Activated naive CD4-positive, alpha-beta T cell treated with anti-CD3 and anti-CD28 coated beads for 36 hours (primary cell): ENCODE data around the gene ACSL6. TPM values are rescaled to one million over a fixed set of nuclear protein-coding genes. Genes with fewer than 3 reads are reported as not detected.

ENCODE experiments used
- CTCF ChIA-PET: fragments of 350-600 bp; sonication (Branson Sonifier 250); formaldehyde crosslinking; loops from one replicate; lab custom pipeline; 2021; ENCODE audit warnings: antibody characterized with exemption; lab: Charles Lee
- DNase-seq: peaks from one replicate; pipeline ENCODE4 v3.0.0-alpha.2; 2020
- H3K27ac Mint-ChIP-seq: one replicate; pipeline ENCODE4 v1.8.0; 2021; ENCODE audit warnings: mild to moderate bottlenecking, mixed read lengths
- H3K27me3 Mint-ChIP-seq: one replicate; pipeline ENCODE4 v1.8.0; 2021; ENCODE audit warnings: low read depth, mixed read lengths
- H3K36me3 Mint-ChIP-seq: one replicate; pipeline ENCODE4 v1.8.0; 2021; ENCODE audit warnings: low read depth, mixed read lengths
- H3K4me1 Mint-ChIP-seq: one replicate; pipeline ENCODE4 v1.8.0; 2021; ENCODE audit warnings: low read depth, mixed read lengths
- H3K4me3 Mint-ChIP-seq: one replicate; pipeline ENCODE4 v1.8.0; 2021; ENCODE audit warnings: mild to moderate bottlenecking, moderate library complexity, mixed read lengths
- H3K9me3 Mint-ChIP-seq: one replicate; pipeline ENCODE4 v1.8.0; 2021; ENCODE audit warnings: mixed read lengths
- intact Hi-C: fragments of 100-400 bp; cut with micrococcal nuclease; formaldehyde crosslinking; loops from one replicate; pipeline ENCODE4 v1.15.1; 2023
- total RNA-seq, 2 experiments: library from RNA; stranded (reverse); gene quantifications; one replicate each; pipeline ENCODE4 v1.2.3, GENCODE V29; 2021

ACSL6 gene
- total RNA-seq, 2 experiments from 2014 or later, result 1.2 to 2.4 TPM

DNA sequence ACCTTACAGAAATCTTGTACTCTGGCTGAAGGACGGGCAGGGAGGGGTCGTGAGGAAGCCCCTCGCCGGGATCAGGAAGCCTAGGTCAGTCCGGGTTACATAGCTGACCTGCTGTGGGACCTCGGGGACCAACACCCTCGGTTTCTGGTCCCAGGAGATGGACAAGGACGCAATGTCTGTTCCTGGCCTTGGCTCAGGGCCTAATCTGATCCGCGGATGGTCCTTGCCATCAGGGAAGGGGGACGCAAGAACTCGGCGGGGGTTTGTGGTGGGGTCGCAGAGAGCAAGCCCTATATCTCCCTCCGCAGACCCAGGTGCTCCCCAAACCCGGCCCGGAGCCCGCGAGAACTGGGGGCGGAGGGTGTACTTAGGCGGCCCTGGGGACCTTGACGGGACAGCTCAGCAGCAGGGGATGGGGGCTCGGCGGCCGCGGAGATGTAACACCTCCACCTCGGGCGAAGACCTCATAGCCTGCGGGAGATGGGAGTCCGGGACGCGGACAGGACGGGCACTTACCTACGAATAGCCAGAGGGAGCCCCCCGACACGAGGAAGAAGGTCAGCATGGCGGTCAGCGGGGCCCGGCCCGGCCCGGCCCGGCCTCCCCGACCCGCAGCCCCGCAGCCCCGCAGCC is 353 bp downstream of the ACSL6 start:
- no peak for DNase-seq
- Mint-ChIP-seq H3K27me3 (peaks cover 39% of the 10 kb centered on the region), H3K27ac (no peak overlapping the region), H3K36me3 (no peaks in the 10 kb centered on the region), H3K4me1 (peaks cover 15% of the 10 kb centered on the region), H3K4me3 (peak overlapping the region; percentile 65), H3K9me3 (no peaks in the 10 kb centered on the region)
- CTCF ChIA-PET, result interaction anchor here (7.2 kb wide), 1 partner anchor 423 kb away, joined by 130 read pairs; no protein-coding TSS in a partner anchor
- intact Hi-C loops, result loop anchor here (2.0 kb wide), 1 partner anchor 14 kb away; no protein-coding TSS in a partner anchor

DNA sequence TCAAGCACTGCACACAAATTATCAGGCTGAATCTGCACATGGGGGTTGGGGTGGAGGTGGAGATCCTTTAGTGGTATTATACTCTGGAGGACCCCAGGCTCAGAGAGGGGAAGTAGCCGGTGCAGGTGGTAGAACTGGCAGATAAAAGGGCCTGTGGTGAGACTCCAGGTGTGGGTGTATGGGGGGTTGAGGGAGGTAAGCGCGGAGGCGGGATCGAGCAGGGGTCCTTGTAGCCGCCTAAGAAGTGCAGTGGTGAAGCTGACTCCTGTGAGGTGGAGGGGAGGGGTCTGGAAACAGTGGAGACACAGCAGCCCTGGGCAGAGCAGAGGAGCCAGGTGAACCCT is 841 bp downstream of the ACSL6 start:
- Mint-ChIP-seq H3K4me1 (peaks cover 15% of the 10 kb centered on the region), H3K9me3 (no peaks in the 10 kb centered on the region), H3K36me3 (no peaks in the 10 kb centered on the region), H3K4me3 (peak overlapping the region; percentile 65), H3K27me3 (peaks cover 36% of the 10 kb centered on the region), H3K27ac (no peak overlapping the region)
- CTCF ChIA-PET, result interaction anchor here (1.0 to 7.2 kb wide), 2 partner anchors 17 to 422 kb away, joined by 3 to 130 read pairs; no protein-coding TSS in a partner anchor
- intact Hi-C loops, result loop anchor here (2.0 kb wide), 1 partner anchor 14 kb away; no protein-coding TSS in a partner anchor
- DNase-seq, result no peak

DNA sequence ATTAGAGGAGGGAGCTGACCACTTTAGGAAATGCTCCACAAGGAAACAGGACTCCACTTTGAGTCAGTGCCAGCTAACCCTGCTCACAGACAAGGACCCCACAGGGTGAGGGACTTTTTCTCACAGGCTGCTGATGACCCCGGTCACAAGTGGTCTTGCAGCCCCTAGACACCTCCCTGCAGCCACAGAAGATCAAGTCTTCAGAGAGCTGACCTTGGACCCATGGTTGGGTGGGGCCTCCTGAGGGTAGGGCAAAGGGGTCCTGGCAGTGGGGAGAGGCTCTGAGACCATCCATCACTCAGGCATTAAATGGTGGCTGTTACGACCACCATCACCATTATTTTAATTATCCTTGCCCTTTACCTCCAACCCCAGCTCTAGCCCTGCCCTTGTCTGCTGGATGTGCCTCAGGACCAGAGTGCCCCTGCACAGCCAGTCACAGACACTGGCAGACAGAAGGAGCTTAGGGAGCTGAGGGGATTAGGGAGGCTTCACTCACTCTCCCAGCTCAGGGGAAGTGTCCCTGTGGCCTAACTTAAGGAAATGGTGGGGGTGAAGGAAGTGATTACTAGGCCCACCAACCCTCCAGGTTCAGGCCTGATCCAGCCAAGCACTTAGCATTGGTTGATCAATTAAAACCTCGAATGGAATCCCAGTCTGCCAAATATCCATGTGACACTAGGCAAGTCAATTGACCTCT is 1.6 kb downstream of the ACSL6 start:
- Mint-ChIP-seq H3K36me3 (no peaks in the 10 kb centered on the region), H3K4me1 (peaks cover 15% of the 10 kb centered on the region), H3K9me3 (no peaks in the 10 kb centered on the region), H3K27ac (no peak overlapping the region), H3K4me3 (no peak overlapping the region), H3K27me3 (peaks cover 32% of the 10 kb centered on the region)
- DNase-seq, result no peak
- intact Hi-C loops, result loop anchor here (2.0 to 5.0 kb wide), 2 partner anchors 15 to 213 kb away; partner anchors contain the start of gene FNIP1
- CTCF ChIA-PET, result interaction anchor here (0.7 to 7.2 kb wide), 8 partner anchors 9 to 584 kb away, joined by 3 to 130 read pairs (median 8); no protein-coding TSS in a partner anchor

GRCh38 chr5:132008961-132009680 is 2.3 kb downstream of the ACSL6 start:
- no peak overlapping the region for H3K4me3 Mint-ChIP-seq
- no peaks in the 10 kb centered on the region for H3K36me3 Mint-ChIP-seq
- no peak for DNase-seq
- CTCF ChIA-PET, result interaction anchor here (0.7 to 7.2 kb wide), 12 partner anchors 8 to 603 kb away, joined by 3 to 130 read pairs (median 8); partner anchors contain the start of gene IL3
- H3K9me3 Mint-ChIP-seq, result no peaks in the 10 kb centered on the region
- H3K4me1 Mint-ChIP-seq, result peaks cover 15% of the 10 kb centered on the region
- H3K27ac Mint-ChIP-seq, result no peak overlapping the region
- H3K27me3 Mint-ChIP-seq, result peaks cover 26% of the 10 kb centered on the region
- intact Hi-C loops, result loop anchor here (1.0 to 5.0 kb wide), 6 partner anchors 54 to 586 kb away; partner anchors contain the start of genes FNIP1 and RAPGEF6

GRCh38 chr5:132008163-132008473 is 3.3 kb downstream of the ACSL6 start:
- H3K4me3 Mint-ChIP-seq, result no peak overlapping the region
- H3K27ac Mint-ChIP-seq, result no peak overlapping the region
- DNase-seq, result no peak
- no peaks in the 10 kb centered on the region for H3K9me3 Mint-ChIP-seq
- intact Hi-C loops, result loop anchor here (1.0 to 5.0 kb wide), 6 partner anchors 55 to 585 kb away; partner anchors contain the start of genes FNIP1 and RAPGEF6
- CTCF ChIA-PET, result interaction anchor here (0.7 to 7.2 kb wide), 30 partner anchors 8 to 626 kb away, joined by 3 to 130 read pairs (median 4); partner anchors contain the start of gene IL3
- no peaks in the 10 kb centered on the region for H3K36me3 Mint-ChIP-seq
- peaks cover 19% of the 10 kb centered on the region for H3K27me3 Mint-ChIP-seq
- H3K4me1 Mint-ChIP-seq, result peaks cover 15% of the 10 kb centered on the region

GRCh38 chr5:132007399-132008162 is 3.9 kb downstream of the ACSL6 start:
- peak; percentile 93 for DNase-seq
- Mint-ChIP-seq H3K27me3 (peaks cover 19% of the 10 kb centered on the region), H3K27ac (no peak overlapping the region), H3K9me3 (no peaks in the 10 kb centered on the region), H3K36me3 (no peaks in the 10 kb centered on the region), H3K4me1 (peaks cover 17% of the 10 kb centered on the region), H3K4me3 (no peak overlapping the region)
- intact Hi-C loops, result loop anchor here (1.0 to 5.0 kb wide), 6 partner anchors 56 to 584 kb away; partner anchors contain the start of genes FNIP1 and RAPGEF6
- CTCF ChIA-PET, result interaction anchor here (0.6 to 7.2 kb wide), 38 partner anchors 9 to 625 kb away, joined by 3 to 130 read pairs (median 4); partner anchors contain the start of gene IL3

GRCh38 chr5:132006331-132007120 is 4.9 kb downstream of the ACSL6 start:
- intact Hi-C loops, result loop anchor here (5.0 kb wide), 1 partner anchor 209 kb away; the partner anchor contains the start of gene FNIP1
- CTCF ChIA-PET, result interaction anchor here (0.5 to 7.2 kb wide), 17 partner anchors 7 to 624 kb away, joined by 3 to 130 read pairs (median 5); partner anchors contain the start of gene IL3
- peaks cover 11% of the 10 kb centered on the region for H3K27me3 Mint-ChIP-seq
- H3K9me3 Mint-ChIP-seq, result no peaks in the 10 kb centered on the region
- no peak overlapping the region for H3K4me3 Mint-ChIP-seq
- H3K4me1 Mint-ChIP-seq, result peaks cover 25% of the 10 kb centered on the region
- DNase-seq, result no peak
- no peak overlapping the region for H3K27ac Mint-ChIP-seq
- no peaks in the 10 kb centered on the region for H3K36me3 Mint-ChIP-seq

DNA sequence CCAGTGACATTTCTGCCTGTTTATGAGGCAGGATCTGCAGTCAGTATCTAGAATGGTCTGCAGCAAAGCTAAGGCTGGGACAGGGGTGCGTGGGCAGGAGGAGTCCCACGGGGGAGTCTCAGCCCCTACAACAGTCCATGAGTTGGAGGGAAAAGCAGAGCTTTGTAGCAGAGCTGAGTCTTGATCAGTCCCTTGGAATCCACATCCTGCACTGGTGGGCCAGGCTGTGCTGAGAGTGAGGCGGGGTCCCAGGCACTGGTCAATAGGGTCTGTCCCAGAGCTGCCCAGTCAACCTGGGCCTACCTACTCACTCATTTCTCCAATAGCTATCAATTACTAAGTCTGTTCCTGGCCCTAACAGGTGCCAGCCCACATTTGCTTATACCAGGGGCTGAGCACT is 5.9 kb downstream of the ACSL6 start:
- H3K27me3 Mint-ChIP-seq, result peaks cover 6% of the 10 kb centered on the region
- no peak overlapping the region for H3K4me3 Mint-ChIP-seq
- DNase-seq, result no peak
- H3K36me3 Mint-ChIP-seq, result no peaks in the 10 kb centered on the region
- CTCF ChIA-PET, result interaction anchor here (0.6 to 7.2 kb wide), 8 partner anchors 10 to 582 kb away, joined by 3 to 130 read pairs (median 4); no protein-coding TSS in a partner anchor
- H3K4me1 Mint-ChIP-seq, result peaks cover 27% of the 10 kb centered on the region
- no peak overlapping the region for H3K27ac Mint-ChIP-seq
- no peaks in the 10 kb centered on the region for H3K9me3 Mint-ChIP-seq
- intact Hi-C loops, result loop anchor here (5.0 kb wide), 1 partner anchor 208 kb away; the partner anchor contains the start of gene FNIP1

- CTCF ChIA-PET, result interaction anchor here (0.6 kb wide), 1 partner anchor 91 kb away, joined by 3 read pairs; no protein-coding TSS in a partner anchor
Observed at GRCh38 chr5:132003982-132004381, 7.5 kb downstream of the ACSL6 start.

GRCh38 chr5:132003170-132003744 is 8.2 kb downstream of the ACSL6 start:
- no peak for DNase-seq
- no peaks in the 10 kb centered on the region for H3K36me3 Mint-ChIP-seq
- no peak overlapping the region for H3K4me3 Mint-ChIP-seq
- H3K9me3 Mint-ChIP-seq, result no peaks in the 10 kb centered on the region
- no peaks in the 10 kb centered on the region for H3K27me3 Mint-ChIP-seq
- CTCF ChIA-PET, result no interaction called here
- H3K4me1 Mint-ChIP-seq, result peaks cover 45% of the 10 kb centered on the region
- H3K27ac Mint-ChIP-seq, result no peak overlapping the region
- intact Hi-C loops, result no loop called here

More at GRCh38 chr5:132003982-132004381, 7.5 kb downstream of the ACSL6 start:
- intact Hi-C loops, result no loop called here
- Mint-ChIP-seq H3K27ac (no peak overlapping the region), H3K36me3 (no peaks in the 10 kb centered on the region), H3K4me1 (peaks cover 39% of the 10 kb centered on the region), H3K4me3 (no peak overlapping the region), H3K9me3 (no peaks in the 10 kb centered on the region), H3K27me3 (no peaks in the 10 kb centered on the region)
- DNase-seq, result no peak
